ENCODE data around the gene BARHL1.

DNA sequence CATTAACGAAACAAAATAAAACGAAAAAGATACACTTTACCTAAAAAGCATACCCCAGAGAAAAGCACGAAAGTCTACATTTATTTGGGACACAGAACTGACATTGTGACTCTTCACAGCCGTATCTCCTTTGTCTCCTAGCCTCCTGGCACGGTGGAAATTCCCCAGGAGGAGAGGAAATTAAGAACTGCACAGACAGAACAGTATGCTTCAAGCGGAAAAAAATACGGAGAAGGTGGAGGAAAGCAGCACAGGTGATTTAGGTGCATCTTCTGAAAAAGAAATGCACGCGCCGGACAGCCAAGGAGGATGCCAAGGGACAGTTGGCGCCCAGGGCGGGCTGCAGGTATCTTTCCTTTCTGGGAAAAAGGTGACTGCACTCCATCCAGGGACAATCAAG, 55.4 kb downstream of the BARHL1 start:
- TF ChIP-seq, protein P1, sequence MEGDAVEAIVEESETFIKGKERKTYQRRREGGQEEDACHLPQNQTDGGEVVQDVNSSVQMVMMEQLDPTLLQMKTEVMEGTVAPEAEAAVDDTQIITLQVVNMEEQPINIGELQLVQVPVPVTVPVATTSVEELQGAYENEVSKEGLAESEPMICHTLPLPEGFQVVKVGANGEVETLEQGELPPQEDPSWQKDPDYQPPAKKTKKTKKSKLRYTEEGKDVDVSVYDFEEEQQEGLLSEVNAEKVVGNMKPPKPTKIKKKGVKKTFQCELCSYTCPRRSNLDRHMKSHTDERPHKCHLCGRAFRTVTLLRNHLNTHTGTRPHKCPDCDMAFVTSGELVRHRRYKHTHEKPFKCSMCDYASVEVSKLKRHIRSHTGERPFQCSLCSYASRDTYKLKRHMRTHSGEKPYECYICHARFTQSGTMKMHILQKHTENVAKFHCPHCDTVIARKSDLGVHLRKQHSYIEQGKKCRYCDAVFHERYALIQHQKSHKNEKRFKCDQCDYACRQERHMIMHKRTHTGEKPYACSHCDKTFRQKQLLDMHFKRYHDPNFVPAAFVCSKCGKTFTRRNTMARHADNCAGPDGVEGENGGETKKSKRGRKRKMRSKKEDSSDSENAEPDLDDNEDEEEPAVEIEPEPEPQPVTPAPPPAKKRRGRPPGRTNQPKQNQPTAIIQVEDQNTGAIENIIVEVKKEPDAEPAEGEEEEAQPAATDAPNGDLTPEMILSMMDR (IDR thresholded peaks at IDR 0.05): no peak
- TF ChIP-seq POLR2AphosphoS5 (IDR thresholded peaks at IDR 0.05): no peak
- TF ChIP-seq POLR2A (IDR thresholded peaks at IDR 0.05): no peak
- TF ChIP-seq EP300 (IDR thresholded peaks at IDR 0.05): no peak

Data from upper lobe of left lung (tissue), 4 donors.